Medulla oblongata (tissue), 1 donor: Measurements from ENCODE around the gene MTSS2.
"Not testable (repeated sequence)": the region's sequence is repeated elsewhere in the genome, so short reads cannot be mapped to it uniquely, and the experiment has no call there.

ENCODE experiments used
- DNase-seq: peaks from one replicate; pipeline ENCODE4 v3.0.0-alpha.2; 2015; ENCODE audit errors: extremely low spot score

Gene MTSS2

DNA sequence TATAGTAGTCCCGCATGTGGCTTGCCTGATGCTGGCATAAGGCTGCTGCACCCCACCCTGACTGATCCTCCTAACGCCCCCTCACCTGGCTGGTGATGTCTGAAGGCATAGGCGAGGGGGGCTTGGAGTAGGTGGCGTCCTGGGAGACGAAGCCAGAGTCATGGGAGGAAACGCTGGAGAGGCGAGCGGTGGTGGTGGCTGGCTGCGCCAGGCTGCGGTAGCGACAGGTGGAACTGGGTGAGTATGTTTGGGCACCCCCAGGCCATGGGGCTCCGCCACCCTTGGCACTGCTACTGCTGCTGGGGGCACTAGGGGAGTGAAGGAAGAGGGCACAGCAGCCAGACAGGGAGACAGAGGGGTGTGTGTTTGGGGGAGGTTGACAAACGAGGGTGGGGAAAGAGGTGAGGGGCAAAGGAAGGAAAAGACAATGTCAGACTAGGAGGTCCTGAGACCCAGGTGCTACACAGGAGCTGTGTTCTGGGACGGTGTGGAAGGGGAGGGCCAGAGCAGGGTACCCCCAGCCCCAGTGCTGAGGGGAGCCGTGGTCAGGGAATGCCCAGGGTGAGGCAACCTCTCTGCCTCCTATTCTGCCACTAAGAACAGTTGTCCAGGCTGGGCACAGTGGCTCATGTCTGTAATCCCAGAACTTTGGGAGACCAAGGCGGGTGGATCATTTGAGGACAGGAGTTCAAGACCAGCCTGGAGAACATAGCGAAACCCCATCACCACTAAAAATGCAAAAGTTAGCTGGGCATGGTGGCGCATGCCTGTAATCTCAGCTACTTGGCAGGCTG, 11.4 kb downstream of the MTSS2 start:
- no peak for DNase-seq

DNA sequence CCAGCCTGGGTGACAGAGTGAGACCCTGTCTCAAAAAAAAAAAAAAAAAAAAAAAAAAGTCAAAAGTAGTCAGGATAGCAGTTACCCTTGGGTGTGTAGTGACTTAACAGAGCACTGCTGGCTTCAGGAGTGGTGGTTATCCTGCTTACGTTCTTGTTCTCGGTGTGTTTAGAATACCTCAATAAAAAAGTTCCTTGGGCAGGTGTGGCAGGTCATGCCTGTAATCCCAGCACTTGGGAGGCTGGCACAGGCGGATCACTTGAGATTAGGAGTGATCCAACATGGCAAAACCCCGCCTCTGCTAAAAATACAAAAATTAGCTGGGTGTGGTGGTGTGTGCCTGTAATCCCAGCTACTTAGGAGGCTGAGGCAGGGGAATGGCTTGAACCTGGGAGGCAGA, 14.9 kb downstream of the MTSS2 start:
- DNase-seq: not testable (repeated sequence)

DNA sequence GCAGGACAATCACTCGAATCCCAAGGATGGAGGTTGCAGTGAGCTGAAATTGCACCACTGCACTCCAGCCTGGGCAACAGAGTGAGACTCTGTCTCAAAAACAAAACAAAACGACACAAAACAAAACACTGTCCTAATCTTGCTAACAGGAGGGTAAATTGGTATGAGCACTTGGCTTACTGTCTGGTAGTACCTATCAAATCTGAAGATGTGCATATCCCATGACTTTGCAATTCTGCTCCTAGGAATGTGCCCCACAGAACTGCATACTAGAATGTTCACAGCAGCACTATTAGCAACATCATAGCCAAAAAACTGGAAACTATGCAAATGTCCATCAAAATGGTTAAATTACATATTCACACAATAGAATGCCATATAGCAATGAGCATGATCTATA, 15.7 kb downstream of the MTSS2 start:
- DNase-seq: no peak

DNA sequence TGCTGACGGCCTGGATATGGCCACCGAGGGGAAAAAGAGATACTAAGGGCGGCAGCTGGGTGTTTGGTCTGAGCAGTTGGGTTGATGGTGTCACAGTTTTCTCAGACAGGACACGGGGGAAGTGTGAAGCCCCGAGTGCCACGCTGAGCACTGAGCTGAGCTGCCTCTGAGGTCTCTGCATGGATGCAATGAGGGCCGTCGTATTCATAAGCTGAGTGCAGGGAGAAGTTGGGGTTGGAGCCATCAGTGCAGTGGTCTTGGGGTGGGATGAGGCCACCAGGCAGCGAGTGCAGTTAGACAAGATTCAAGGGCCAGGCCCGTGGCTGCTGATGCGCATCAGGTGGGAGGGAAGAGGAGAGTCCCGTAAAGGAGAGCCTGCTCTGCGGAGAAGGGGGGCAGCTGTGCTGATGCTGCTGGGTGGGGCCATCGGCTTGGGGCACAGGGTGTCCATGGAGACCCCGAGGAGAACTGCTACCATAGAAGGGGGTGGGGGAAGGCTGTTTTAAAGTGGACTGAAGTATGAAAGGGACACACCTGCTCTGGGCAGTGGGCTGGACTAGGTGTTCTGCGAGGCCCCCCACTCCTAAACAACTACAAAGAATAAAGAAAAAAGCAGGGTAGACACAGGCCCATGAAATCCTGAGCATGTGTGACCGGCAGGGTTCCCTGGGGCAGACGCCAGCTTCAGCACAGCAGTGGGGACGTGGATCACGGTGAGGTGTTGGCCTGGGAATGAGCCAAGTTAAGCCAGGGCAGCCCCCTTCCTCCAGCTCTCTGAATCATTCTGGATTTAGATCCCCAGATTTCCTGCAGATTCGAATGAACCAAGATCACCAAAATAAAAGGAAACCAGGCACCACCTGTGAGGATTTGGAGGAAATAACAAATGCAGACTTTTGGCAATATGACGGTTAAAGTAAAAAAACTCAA, 19.8 kb downstream of the MTSS2 start:
- DNase-seq: no peak

DNA sequence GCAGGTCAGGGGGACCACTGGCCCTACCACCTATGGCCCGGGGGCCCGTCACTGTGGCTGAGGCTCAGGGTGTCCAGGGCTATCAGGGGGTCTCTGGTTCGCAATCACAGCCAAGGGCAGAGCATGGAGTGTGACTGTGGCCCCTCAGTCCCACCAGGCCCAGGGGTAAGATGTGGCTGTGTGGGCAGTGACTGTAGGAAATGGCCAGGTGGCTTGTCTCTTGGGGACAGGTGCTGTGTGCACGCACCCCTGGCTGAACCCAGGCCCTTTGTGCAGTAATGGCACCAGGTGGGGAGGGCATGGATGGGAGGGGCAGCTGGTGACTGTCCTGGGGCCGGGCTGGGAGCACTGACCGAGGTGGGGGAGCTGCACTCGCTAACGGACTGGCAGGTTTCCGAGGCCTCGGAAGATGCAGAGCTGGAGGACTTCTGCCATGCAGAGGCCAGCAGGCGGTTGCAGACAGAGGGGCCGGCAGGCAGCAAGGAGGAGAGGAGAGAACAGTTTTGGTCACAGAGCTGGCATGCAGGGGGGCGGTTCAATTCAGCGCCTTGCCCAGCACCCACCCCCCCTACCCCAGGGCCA, 20.6 kb downstream of the MTSS2 start:
- DNase-seq: no peak

- no peak for DNase-seq
Observed at GRCh38 chr16:70664325-70665112, 21.3 kb downstream of the MTSS2 start.

GRCh38 chr16:70663524-70664324, 22.1 kb downstream of the MTSS2 start:
- DNase-seq: no peak

- no peak for DNase-seq
Observed at GRCh38 chr16:70662991-70663523, 22.8 kb downstream of the MTSS2 start.

DNA sequence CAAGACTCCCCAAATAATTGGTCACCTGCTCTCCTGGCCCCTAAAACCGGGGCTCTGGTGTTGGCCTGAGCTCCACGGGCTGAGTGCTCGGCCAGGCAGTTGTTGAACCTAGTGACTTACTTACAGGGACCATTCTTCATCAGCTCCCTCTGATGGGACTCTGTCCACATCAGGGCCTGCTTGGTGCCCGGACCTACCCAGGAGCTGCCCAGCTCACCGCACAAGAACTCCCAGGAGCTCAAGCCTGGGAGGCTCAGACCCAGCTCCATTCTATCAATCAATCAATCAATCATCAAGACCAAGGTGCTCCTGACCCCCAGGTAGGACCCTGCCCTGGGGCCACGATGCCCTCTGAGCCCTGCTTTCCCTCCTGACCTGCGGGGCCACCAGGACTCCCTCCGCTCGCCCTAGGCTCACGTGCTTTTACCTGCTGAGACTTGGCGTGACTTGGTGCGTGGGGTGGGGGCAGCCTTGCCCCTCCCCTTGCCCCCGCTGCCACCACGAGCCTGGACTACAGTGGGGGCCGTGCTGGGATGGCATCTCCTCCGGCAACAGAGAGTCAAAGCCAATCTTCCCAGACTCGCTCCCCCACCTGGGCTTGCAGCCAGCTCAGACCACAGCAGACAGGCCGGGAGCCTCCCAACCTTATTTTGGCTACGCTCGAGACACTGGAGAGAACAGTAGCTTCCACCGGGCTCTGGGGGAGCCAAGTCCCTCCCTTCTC, 23.8 kb downstream of the MTSS2 start:
- peak; percentile 64 for DNase-seq

DNA sequence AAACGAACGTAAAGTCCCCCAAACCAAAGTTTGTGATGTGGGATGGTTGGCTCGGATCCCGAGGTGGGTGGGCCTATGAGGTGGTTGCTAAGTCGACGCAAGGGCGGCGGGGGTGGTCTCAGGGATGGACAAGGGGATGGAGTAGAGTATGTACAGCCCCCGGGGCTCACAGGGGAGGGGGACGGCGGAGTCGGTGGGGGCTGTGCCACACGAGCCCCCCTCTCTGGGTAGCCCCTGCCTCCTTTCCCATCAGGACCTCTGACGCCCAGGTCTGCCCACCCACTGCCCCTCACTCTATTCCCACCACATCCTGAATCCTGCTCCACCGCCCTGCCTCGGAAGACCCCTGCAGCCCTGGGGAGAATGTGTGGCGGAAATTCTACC, 24.3 kb downstream of the MTSS2 start:
- no peak for DNase-seq

DNA sequence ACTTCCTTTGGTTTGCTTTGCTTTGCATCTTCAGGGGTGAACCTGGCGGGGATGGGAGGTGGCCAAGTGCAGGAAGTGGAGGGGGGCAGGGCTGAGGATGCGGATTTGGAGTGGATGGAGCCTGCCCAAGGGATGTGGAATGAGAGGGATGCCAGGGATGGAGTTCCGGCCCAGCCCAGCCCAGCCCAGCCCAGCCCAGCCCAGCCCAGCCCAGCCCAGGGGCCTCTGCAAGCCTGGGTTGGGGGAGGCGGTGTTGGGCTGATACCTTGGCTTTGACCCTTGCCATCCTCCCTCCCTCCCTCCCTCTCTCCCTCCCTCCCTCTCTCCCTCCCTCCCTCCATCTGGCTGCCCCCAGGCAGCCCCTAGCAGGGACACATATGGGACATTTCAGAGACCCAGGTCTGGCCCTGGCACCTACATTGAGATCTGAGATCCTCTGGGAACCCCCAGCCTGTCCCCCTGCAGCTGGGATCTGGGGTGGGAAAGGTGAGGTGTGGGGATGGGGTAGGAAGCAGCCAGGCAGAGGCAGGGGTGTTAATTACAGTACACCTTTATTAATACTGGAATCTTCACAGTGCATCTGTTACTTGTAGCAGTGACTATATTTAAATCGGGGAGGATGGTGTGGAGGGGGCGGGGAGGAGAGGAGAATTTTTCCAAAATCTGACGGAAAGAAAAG, 25.0 kb downstream of the MTSS2 start:
- no peak for DNase-seq

DNA sequence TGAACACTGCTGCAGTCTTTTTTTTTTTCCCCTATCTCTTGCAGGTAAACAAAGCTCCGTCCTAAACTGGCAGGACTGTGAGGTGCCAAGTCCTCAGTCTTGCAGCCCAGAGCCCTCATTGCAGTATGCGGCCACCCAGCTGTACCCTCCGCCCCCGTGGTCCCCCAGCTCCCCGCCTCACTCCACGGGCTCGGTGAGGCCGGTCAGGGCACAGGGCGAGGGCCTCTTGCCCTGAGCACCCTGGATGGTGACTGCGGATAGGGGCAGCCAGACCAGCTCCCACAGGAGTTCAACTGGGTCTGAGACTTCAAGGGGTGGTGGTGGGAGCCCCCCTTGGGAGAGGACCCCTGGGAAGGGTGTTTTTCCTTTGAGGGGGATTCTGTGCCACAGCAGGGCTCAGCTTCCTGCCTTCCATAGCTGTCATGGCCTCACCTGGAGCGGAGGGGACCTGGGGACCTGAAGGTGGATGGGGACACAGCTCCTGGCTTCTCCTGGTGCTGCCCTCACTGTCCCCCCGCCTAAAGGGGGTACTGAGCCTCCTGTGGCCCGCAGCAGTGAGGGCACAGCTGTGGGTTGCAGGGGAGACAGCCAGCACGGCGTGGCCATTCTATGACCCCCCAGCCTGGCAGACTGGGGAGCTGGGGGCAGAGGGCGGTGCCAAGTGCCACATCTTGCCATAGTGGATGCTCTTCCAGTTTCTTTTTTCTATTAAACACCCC, 25.7 kb downstream of the MTSS2 start:
- DNase-seq: no peak

DNA sequence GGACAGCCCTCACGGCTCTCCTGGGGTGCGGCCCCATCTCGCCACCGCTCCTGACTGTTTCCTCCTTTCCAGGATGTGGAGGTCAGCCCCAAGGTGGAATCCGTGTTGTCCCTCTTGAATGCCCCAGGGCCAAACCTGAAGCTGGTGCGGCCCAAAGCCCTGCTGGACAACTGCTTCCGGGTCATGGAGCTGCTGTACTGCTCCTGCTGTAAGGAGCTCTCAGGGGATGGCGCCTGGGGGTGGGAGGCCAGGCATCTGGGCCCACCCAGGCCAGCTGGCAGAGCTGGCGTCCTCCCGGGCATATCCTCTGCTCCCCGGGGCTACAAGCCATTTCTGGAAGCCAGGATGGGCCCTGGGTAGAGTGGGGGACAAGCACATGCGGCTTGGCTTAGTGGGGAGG, 26.3 kb downstream of the MTSS2 start:
- DNase-seq: no peak

DNA sequence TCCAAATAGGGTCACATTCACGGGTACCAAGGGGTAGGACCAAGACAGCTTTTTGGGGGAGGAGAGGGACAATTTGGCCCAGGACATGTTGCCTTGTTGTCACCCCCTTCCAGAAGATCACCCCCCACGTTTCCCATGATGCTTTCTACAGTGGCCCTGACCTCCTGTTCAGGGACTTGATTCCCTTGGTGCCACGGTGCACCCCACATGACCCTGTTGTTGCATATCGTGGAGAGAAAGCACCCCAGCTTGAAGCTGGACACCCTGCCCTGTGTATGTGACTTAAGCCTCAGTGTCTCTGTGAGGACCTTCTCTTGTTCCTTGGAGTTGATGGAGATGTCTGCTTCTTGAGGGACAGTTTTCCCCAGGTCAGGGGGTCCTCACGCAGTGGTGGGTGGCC, 26.9 kb downstream of the MTSS2 start:
- no peak for DNase-seq

DNA sequence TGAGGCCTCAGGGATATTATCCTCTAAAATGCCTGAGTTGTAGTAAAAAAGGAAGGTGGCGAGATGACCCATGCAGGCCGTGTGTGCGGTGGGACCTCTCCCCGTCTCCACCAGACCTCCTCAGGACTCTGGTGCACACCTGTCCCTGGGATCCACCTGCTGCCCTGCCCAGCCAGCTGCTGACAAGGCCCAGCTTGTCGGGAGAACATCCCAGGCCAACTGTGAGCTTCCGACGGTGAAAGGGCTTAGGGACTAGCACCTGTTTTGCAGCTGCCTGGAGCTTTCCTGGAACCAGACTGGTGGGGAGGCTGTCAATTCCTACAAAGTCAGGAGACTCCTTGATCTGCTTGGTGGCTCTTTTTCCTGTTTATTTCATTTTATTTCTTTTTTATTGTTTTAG, 27.9 kb downstream of the MTSS2 start:
- no peak for DNase-seq

GRCh38 chr16:70656712-70657263, 29.1 kb downstream of the MTSS2 start:
- no peak for DNase-seq

- DNase-seq: no peak
Observed at GRCh38 chr16:70656065-70656711, 29.7 kb downstream of the MTSS2 start.
